Endothelial cell of umbilical vein (primary cell): ENCODE data around the gene ZDHHC14. TPM values are rescaled to one million over a fixed set of nuclear protein-coding genes. Genes with fewer than 3 reads are reported as not detected.

ENCODE experiments used
- BruUV-seq: library from RNA; stranded (reverse); fragments of 400-500 nt; replicated peaks from 2 replicates; lab custom pipeline; 2021; lab: Mats Ljungman, UMichigan
- CTCF ChIA-PET: fragments of 300-600, 350-600 bp; sonication (Branson Sonifier 250); formaldehyde crosslinking; loops from one replicate; lab custom pipeline; 2021; ENCODE audit warnings: antibody characterized with exemption, inconsistent platforms; lab: Charles Lee
- POLR2A ChIA-PET: fragments of 300-600, 350-600 bp; sonication (Branson Sonifier 250); formaldehyde crosslinking; loops from one replicate; lab custom pipeline; 2021; ENCODE audit warnings: antibody characterized with exemption, inconsistent platforms; lab: Charles Lee
- DNase-seq: peaks from one replicate; pipeline ENCODE4 v3.0.0-alpha.2; 2011; ENCODE audit warnings: low read depth, low spot score
- FAIRE-seq: peaks from 2 replicates; lab custom pipeline; 2011; peaks lifted over from hg19 to GRCh38; lab: Jason Lieb, UNC
- H2AFZ ChIP-seq: 2 replicates; pipeline ENCODE4 v1.6.0; 2012; ENCODE audit warnings: low read depth, low read length, control low read depth, inconsistent platforms
- H3K27ac ChIP-seq: 2 replicates; pipeline ENCODE4 v1.5.1; 2011; ENCODE audit warnings: low read depth, mild to moderate bottlenecking, control low read depth, low read length, moderate library complexity; ENCODE audit not compliant: insufficient read depth
- H3K27me3 ChIP-seq, 2 experiments: 2 replicates each; pipeline versions ENCODE4 v1.6.0 to v1.6.1; 2011; ENCODE audit warnings: low read length in 2 of 2, mixed read lengths in 1 of 2; ENCODE audit not compliant: control insufficient read depth in 2 of 2, insufficient read depth in 2 of 2
- H3K36me3 ChIP-seq, 2 experiments: 2 replicates in 1 of 2; 3 replicates in 1 of 2; pipeline ENCODE4 v1.5.1; 2011; ENCODE audit warnings: low read length in 2 of 2, mild to moderate bottlenecking in 1 of 2, moderate library complexity in 1 of 2; ENCODE audit not compliant: control insufficient read depth in 2 of 2, insufficient read depth in 2 of 2; ENCODE audit errors: extremely low read depth in 1 of 2
- H3K4me1 ChIP-seq: 3 replicates; pipeline ENCODE4 v1.5.1; 2011; ENCODE audit warnings: mild to moderate bottlenecking, low read length; ENCODE audit not compliant: control insufficient read depth, insufficient read depth; ENCODE audit errors: extremely low read depth
- H3K4me2 ChIP-seq: 2 replicates; pipeline ENCODE4 v1.6.1; 2011; ENCODE audit warnings: low read length, control low read depth, mixed read lengths; ENCODE audit not compliant: insufficient read depth
- H3K4me3 ChIP-seq, 3 experiments: fragments of 200-600 bp in 1 of 3; sonication (generic), shearing (Covaris generic) in 1 of 3; replicated peaks in 1 of 3; 2 replicates each; pipeline ENCODE4 v1.5.1; 2011 to 2016; ENCODE audit warnings: control low read depth in 3 of 3, low read length in 3 of 3, mild to moderate bottlenecking in 2 of 3, inconsistent platforms in 1 of 3, low read depth in 1 of 3, moderate library complexity in 1 of 3; ENCODE audit not compliant: insufficient read depth in 1 of 3
- H3K79me2 ChIP-seq: 2 replicates; pipeline ENCODE4 v1.6.0; 2012; ENCODE audit warnings: low read length, inconsistent platforms; ENCODE audit not compliant: control insufficient read depth, insufficient read depth
- H3K9ac ChIP-seq: replicated peaks from 2 replicates; pipeline ENCODE3; 2011; ENCODE audit warnings: low read length, control low read depth; ENCODE audit not compliant: insufficient read depth; ENCODE audit errors: extremely low read depth
- H3K9me1 ChIP-seq: replicated peaks from 3 replicates; pipeline ENCODE4 v1.6.0; 2011; ENCODE audit warnings: mild to moderate bottlenecking, low read length; ENCODE audit not compliant: control insufficient read depth, insufficient read depth; ENCODE audit errors: extremely low read depth
- H3K9me3 ChIP-seq: replicated peaks from 2 replicates; pipeline ENCODE4 v1.5.1; 2012; ENCODE audit warnings: low read length, inconsistent platforms; ENCODE audit not compliant: control insufficient read depth, insufficient read depth
- H4K20me1 ChIP-seq: replicated peaks from 2 replicates; pipeline ENCODE3; 2011; ENCODE audit warnings: mild to moderate bottlenecking, low read length; ENCODE audit not compliant: control insufficient read depth, insufficient read depth; ENCODE audit errors: extremely low read depth
- CTCF ChIP-seq, 2 donors: IDR thresholded peaks; 1 replicate in 1 of 2; 2 replicates in 1 of 2; pipeline ENCODE4 v1.5.1; 2011; ENCODE audit warnings: low read length in 2 of 2, mild to moderate bottlenecking in 2 of 2, moderate library complexity in 2 of 2, control low read depth in 1 of 2, inconsistent platforms in 1 of 2, low read depth in 1 of 2; ENCODE audit not compliant: insufficient read depth in 1 of 2; ENCODE audit errors: extremely low read depth in 1 of 2
- EZH2 ChIP-seq: IDR thresholded peaks from 2 replicates; pipeline ENCODE4 v1.6.1; 2012; ENCODE audit warnings: borderline replicate concordance, low read depth, mild to moderate bottlenecking, moderate library complexity, low read length, inconsistent platforms; ENCODE audit not compliant: severe bottlenecking
- FOS ChIP-seq: IDR thresholded peaks from 2 replicates; pipeline ENCODE4 v1.6.1; 2011; ENCODE audit warnings: mild to moderate bottlenecking, low read length, moderate library complexity, borderline replicate concordance; ENCODE audit not compliant: insufficient read depth
- GATA2 ChIP-seq: IDR thresholded peaks from 2 replicates; pipeline ENCODE4 v1.7.0; 2011; ENCODE audit warnings: low read depth, mild to moderate bottlenecking, moderate library complexity, mixed read lengths, low read length; ENCODE audit not compliant: insufficient read length, insufficient read depth
- JUN ChIP-seq: IDR thresholded peaks from 2 replicates; pipeline ENCODE4 v1.6.1; 2011; ENCODE audit warnings: borderline replicate concordance, low read depth; ENCODE audit not compliant: insufficient read length, insufficient read depth
- MAX ChIP-seq: IDR thresholded peaks from 2 replicates; pipeline ENCODE4 v1.6.1; 2011; ENCODE audit not compliant: insufficient read depth, insufficient read length
- MYC ChIP-seq: IDR thresholded peaks from one replicate; pipeline ENCODE4 v1.6.1; 2011; ENCODE audit warnings: mild to moderate bottlenecking, low read depth, low read length
- POLR2AphosphoS5 ChIP-seq: IDR thresholded peaks from 2 replicates; pipeline ENCODE4 v1.6.1; 2012; ENCODE audit warnings: low read depth, mild to moderate bottlenecking, control low read depth, low read length, moderate library complexity; ENCODE audit not compliant: insufficient read depth
- dilution Hi-C: fragments of 300-500 bp; cut with MboI; formaldehyde crosslinking; loops from one replicate; pipeline ENCODE4 v1.15.0; 2019; ENCODE audit warnings: low sequenced_read_pairs; ENCODE audit not compliant: extremely low pct_ligation_motif_present
- intact Hi-C: fragments of 100-400 bp; cut with micrococcal nuclease; formaldehyde crosslinking; loops from one replicate; pipeline ENCODE4 v1.10.0; 2022
- polyA plus RNA-seq, 4 experiments: library from polyadenylated mRNA; depleted of rRNA in 3 of 4; stranded (reverse) in 3 of 4; unstranded in 1 of 4; fragments of >200 nt; gene quantifications; 2 replicates each; pipeline versions ENCODE4 v1.2.1 to v1.2.3, GENCODE V29; 2011 to 2012; ENCODE audit warnings: missing spikeins in 1 of 4
- total RNA-seq: library from RNA; stranded (reverse); gene quantifications from 2 replicates; pipeline ENCODE4 v1.2.3, GENCODE V29; 2021

The ZDHHC14 gene
- total and polyA plus RNA-seq, 2 donors (not counting 3 experiments of a cell fraction or from before 2014, with no cell fraction given), result 23.0 to 25.6 TPM

- ChIA-PET CTCF (no interaction called here), POLR2A (no interaction called here)
- H3K4me2 ChIP-seq, result no peak overlapping the region
- no peaks in the 10 kb centered on the region for H3K4me1 ChIP-seq
- FAIRE-seq, result no peak
- no peak overlapping the region for H3K4me3 ChIP-seq
- no peaks in the 10 kb centered on the region for H3K79me2 ChIP-seq
- H3K27ac ChIP-seq, result no peak overlapping the region
- dilution Hi-C loops (no loop called here), intact Hi-C loops (no loop called here)
- BruUV-seq, result no TSS peak
- no peaks in the 10 kb centered on the region for H3K36me3 ChIP-seq
- H4K20me1 ChIP-seq, result no peaks in the 10 kb centered on the region
- no peaks in the 10 kb centered on the region for H3K9me3 ChIP-seq
- no peak overlapping the region for H3K9ac ChIP-seq
- no peak for DNase-seq
- no peaks in the 10 kb centered on the region for H3K9me1 ChIP-seq
- H3K27me3 ChIP-seq, result no peaks in the 10 kb centered on the region
- no peak overlapping the region for H2AFZ ChIP-seq
- TF ChIP-seq MAX, result no peak
- no peak for TF ChIP-seq MYC
- TF ChIP-seq GATA2, result no peak
- no peak for TF ChIP-seq FOS
- no peak for TF ChIP-seq CTCF (IDR thresholded peaks at IDR 0.05; ENCODE audit: extremely low read depth in 1 of 2, insufficient read depth in 1 of 2, low read depth in 1 of 2, low read length in 2 of 2)
- TF ChIP-seq POLR2AphosphoS5, result no peak
- TF ChIP-seq EZH2, result no peak
- TF ChIP-seq JUN, result no peak
Measured at GRCh38 chr6:157483770-157484169, 102.8 kb downstream of the ZDHHC14 start.
